GM18502 (cell line): ENCODE data around the gene GLIS1.

Experiments used
- ATAC-seq: cut with Tn5 transposase; IDR thresholded peaks from one replicate; pipeline ENCODE4 v1.9.1; 2021; ENCODE audit warnings: mild to moderate bottlenecking; ENCODE audit not compliant: unreplicated experiment, poor library complexity

The GLIS1 gene

GRCh38 chr1:53681977-53682685, 56.8 kb downstream of the GLIS1 start:
- no peak for ATAC-seq

DNA sequence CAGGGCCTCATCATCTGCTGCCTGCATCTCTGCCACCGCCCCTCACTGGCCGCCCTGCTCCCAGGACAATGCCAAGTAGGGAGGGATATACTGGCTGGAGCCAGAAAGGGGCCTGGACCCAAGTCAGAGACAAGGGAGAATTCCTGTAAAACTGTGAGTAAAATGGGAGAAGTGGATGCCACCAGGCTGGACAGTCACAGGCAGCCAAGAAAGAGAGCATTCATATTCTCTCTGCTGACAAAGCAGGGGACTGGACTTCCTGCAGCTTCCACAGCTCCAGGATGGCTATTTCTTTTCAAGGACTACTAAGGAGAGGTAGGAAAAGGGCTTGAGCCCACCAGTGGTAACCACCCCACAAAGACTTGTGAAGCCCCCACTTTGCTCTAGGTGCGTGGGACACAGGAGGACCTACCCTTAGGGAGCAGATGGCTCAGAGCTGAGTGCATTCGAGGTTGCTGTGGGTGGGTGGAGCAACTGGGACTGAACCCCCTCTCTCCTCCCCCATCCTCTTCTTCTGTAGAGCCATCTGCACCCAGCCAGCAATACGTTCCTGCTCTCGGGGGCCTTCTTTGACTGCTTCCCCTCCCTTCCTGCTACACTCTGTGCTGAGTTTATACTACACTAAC, 57.5 kb downstream of the GLIS1 start:
- ATAC-seq: no peak

- ATAC-seq: no peak
Measured at GRCh38 chr1:53680868-53681267, 58.1 kb downstream of the GLIS1 start.

DNA sequence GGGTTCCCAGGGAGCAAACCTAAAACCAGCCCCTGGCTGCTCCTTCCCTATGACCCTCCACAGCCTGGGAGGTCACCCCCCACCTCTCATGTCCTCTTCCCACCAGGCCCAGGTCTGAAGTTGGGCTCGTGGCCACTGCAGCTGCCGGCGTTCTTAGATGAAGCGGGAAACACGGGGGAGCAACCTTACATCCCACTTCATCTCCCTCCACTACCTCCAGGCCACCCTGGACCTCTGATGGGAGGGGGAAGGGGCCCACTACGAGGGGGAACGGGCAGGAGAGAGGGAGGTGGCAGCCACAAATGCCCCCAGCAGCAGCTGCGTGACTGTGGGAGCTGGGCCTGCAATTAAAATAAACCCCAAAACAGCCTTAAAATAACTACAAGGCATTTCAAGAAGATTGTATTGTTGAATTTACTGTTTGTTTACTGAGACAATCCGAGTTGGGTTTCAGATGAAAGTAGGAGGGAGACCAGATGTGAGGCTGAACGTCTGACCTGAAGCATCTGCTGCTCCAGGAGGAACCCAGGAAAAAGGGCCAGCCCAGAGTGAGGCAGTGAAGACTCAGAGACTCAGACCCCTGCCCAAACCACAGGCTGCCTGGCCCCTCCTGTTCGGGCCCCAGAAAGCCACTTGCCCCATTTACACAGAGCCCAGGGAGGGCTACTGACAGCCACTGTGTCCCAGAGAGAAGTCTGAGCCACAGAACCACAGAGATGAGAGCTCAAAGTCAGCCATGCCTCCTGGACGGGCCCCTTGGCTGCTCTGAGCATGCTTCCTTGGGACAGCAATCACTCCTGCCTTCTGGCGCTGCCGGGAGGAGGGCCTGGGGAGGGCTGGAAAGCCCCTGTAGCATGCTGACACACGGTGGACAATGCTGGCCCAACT, 59.8 kb downstream of the GLIS1 start:
- no peak for ATAC-seq

- no peak for ATAC-seq
Measured at GRCh38 chr1:53678507-53678906, 60.5 kb downstream of the GLIS1 start.

DNA sequence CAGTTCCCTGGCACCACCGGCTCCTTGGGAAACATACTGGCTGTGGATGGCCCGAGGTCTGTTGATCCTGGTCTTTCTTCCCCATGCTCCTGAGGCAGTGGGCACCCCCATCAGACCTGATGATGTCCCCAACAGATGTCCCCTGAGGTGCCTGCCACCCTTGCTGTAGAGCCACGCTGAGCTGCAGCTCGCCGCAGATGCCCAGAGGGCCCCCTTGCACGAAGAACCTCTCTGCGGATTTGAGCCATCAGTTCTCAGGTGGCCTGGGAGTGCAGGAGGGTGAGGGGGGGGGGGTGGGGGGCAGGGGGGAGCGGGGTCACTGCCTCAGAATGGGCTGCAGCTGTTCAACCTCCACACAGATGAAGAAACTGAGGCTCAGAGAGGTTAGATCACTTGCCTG, 60.9 kb downstream of the GLIS1 start:
- ATAC-seq: no peak

- no peak for ATAC-seq
Measured at GRCh38 chr1:53677486-53677885, 61.5 kb downstream of the GLIS1 start.

DNA sequence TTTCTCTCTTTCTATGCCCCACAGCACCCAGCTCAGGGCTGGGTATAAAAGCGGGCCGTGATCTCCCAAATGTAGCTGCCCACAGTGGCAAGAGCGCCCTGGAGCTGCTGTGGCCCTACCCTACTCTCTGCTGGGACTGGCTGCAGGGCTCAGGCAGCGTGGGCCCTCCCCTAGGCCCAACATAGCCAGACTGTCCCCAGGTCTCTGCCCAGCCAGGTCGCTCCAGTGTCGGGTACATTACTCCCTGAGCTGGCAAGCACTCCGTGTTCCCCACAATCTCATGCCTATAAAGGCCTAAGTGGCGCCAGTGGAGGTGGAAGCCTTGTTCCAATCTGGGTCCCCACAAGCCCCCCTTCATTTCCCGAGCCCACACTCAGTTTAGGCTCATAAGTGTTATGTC, 66.2 kb downstream of the GLIS1 start:
- no peak for ATAC-seq

DNA sequence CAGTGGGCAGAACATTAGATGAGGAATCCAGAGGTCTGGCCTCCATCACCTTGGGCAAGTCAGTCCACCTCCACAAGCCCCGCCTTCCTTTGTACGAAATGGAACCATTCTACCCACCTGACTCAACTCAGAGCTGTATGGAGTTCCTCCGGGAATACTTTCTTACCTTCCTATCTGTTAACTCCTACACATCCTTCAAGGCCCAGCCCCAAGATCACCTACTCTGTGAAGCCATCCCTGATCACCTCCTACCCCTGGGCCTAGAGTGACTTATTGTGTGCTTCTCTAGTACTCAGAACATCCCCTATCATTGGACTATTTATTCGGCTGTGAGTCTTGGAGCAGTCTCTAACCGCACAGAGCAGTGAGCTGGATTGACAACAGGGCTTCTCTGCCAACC, 66.7 kb downstream of the GLIS1 start:
- ATAC-seq: no peak

- ATAC-seq: no peak
Measured at GRCh38 chr1:53669621-53670191, 69.3 kb downstream of the GLIS1 start.

DNA sequence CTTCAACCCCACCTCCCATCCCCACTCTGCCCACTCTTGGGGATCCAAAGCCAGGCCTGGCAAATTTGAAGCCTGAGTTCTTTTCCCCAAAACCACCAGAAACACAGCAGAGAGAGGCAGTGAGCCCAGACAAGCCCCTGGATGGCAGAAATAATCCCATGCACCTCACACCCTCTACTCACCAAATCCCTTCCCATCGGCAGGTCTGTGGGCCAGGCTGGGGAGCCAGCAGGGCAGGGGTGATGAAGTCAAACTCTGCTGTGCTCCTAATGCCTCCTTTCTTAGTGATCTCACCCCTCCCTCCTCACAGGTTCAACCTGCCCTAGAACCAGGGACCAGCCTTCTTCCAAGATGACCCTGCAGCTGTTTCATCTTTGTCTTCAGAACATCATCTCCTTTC, 72.4 kb downstream of the GLIS1 start:
- ATAC-seq: no peak

GRCh38 chr1:53665996-53666395, 73.0 kb downstream of the GLIS1 start:
- ATAC-seq: no peak

- ATAC-seq: no peak
Measured at GRCh38 chr1:53663529-53664300, 75.2 kb downstream of the GLIS1 start.

GRCh38 chr1:53662951-53663350, 76.0 kb downstream of the GLIS1 start:
- no peak for ATAC-seq

DNA sequence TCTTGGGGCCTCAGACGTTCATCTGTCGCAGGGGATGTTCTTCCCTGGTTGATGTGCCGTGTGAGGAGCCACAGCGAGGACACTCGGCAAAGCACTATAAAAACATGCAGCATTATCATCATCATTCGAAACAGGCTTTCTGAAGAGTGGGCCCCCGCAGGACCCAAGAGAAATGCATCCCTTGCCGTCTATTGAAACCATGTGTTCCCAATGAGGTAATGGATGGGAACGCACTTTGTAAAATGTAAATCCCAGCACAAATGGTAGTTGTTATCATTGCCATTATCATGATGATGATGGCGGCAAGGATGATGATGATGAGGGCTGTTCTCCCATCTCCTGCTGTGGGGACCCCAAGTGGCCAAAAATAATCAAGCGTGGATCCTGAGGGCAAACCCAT, 76.8 kb downstream of the GLIS1 start:
- no peak for ATAC-seq

- no peak for ATAC-seq
Measured at GRCh38 chr1:53661496-53661895, 77.5 kb downstream of the GLIS1 start.

DNA sequence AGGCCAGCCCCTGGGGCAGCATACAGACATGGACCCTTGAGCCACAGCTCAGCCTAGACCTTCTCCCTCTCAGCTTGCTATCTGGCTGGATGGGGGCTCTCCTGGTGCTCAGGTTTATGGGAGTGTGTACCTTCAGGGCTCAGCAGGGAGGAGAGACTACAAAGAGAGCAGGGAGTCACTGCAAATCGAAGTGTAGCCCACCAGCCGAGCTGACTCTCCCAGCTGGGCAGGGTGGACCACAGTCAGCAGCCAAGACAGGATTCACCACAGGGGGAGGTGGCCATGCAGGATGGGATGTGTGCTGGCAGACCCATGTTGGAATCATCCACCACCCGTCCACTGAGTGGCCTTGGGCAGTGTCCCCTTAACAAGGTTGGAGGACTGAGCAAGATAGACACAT, 78.3 kb downstream of the GLIS1 start:
- no peak for ATAC-seq

DNA sequence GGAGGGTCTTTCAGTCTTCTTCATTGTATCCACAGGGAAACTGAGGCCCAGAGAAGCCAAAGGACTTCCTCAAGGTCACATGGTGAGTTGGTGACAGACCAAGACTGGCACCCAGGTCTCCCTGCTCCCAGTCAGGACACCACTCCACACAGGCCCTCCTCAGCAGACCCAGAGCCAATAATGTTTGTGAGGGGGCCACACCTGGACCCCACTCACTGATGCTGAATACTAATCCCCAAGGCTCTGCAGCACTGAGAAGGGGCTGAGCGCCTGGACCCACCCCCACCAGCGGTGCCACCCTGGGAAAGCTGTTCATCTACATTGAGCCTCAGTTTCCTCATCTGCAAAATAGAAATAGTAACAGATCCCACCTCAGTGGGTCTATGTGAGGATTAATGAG, 79.5 kb downstream of the GLIS1 start:
- ATAC-seq: no peak

GRCh38 chr1:53658489-53659230, 80.3 kb downstream of the GLIS1 start:
- ATAC-seq: no peak
